H1 (cell line): ENCODE data around the gene COL26A1. TPM values are rescaled to one million over a fixed set of nuclear protein-coding genes. Genes with fewer than 3 reads are reported as not detected.

Experiments
- BACH1 ChIP-seq: IDR thresholded peaks from 2 replicates; pipeline ENCODE4 v1.6.1; 2012; ENCODE audit warnings: low read length, improper control_type of control experiment
- CHD7 ChIP-seq: fragments of 300-600 bp; sonication (generic); IDR thresholded peaks from 2 replicates; pipeline ENCODE4 v1.7.1; 2012; ENCODE audit warnings: low read length, moderate library complexity, mild to moderate bottlenecking, inconsistent platforms; ENCODE audit not compliant: insufficient replicate concordance
- KDM1A ChIP-seq: fragments of 200-600, 300-600 bp; sonication (generic); IDR thresholded peaks from 2 replicates; pipeline ENCODE4 v1.7.1; 2016; ENCODE audit warnings: mild to moderate bottlenecking, low read length, borderline replicate concordance
- polyA plus RNA-seq, 7 experiments: library from polyadenylated mRNA; depleted of rRNA in 3 of 7; stranded (reverse) in 5 of 7; unstranded in 2 of 7; fragments of >200 nt in 5 of 7; fragments of 200-250 nt in 2 of 7; gene quantifications; 1 replicate in 5 of 7; 2 replicates in 1 of 7; 4 replicates in 1 of 7; pipeline versions ENCODE4 v1.2.1 to v1.2.3, GENCODE V29; 2011 to 2013; ENCODE audit warnings: missing spikeins in 2 of 7, mixed read lengths in 2 of 7
- total RNA-seq: library from RNA; stranded (reverse); fragmentation: NEBNext Ultra II Directional; extraction: Animal tissue kit (Norgen Biotek cat#: 25700); gene quantifications from 2 replicates; pipeline ENCODE4 v1.2.1, GENCODE V29; 2021

COL26A1 gene
- total and polyA plus RNA-seq, 2 of the 8 experiments (the other 6 are each of a cell fraction or from before 2014, with no cell fraction given) = 51.1 to 68.8 TPM

DNA sequence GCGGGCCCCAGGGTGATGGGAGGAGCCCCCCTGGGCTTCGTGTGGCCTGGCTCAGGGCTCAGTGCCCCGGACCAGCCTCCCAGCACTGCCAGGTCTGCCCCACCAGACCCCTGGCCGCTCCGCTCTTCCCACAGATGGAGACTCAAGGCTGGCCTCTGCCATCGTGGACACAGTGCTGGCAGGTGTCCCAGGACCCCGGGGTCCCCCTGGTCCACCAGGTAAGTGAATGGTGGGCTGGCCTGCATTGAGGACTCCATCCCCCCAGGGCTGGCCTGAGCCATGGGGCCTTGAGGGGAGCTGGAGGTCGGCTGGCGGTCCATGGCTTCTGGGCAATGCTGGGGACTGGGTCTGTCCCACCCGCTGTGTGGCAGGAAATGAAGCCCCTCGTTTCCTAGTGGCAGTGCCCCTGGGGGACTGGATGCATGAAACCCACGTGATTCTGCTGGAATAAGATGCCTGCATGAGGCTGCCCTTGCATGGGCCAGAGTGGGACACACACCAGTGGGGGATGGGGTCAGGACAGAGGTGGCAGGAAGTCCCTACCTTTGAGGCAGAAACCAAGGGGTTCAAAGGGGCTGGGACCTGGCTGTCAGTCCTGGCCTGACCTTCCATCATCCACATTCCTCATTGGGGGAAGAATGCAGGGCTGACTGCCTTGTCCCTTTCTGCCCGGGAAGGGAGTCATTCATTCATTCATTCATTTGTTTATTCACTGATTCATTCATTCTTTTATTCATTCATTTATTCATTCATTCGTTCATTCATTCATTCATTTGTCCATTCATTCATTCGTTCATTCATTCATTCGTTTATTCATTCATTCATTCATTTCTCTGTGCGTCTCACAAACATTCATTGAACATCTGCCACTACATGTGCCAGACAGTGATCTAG, 184.6 kb downstream of the COL26A1 start (continued):
- TF ChIP-seq CHD7 (no peak), KDM1A (no peak), BACH1 (no peak)
